ENCODE results near the gene NAT8L.

Gene NAT8L

GRCh38 chr4:2083116-2083825 is 24.1 kb downstream of the NAT8L start:
- H3K4me3 ChIP-seq (ENCODE audit: severe bottlenecking): no peak overlapping the region
- no peaks in the 10 kb centered on the region for H3K4me1 ChIP-seq (ENCODE audit: insufficient read depth, poor library complexity, severe bottlenecking)
- H3K27ac ChIP-seq (ENCODE audit: poor library complexity, severe bottlenecking): no peak overlapping the region
- H3K36me3 ChIP-seq (ENCODE audit: low read depth): no peaks in the 10 kb centered on the region
- ATAC-seq (ENCODE audit: low read depth) (no peak), DNase-seq (ENCODE audit: low spot score) (peak; percentile 21)
- H3K9me3 ChIP-seq (ENCODE audit: severe bottlenecking): no peaks in the 10 kb centered on the region
- no peak for TF ChIP-seq CTCF (IDR thresholded peaks at IDR 0.05; ENCODE audit: poor library complexity, severe bottlenecking)
- H3K27me3 ChIP-seq (ENCODE audit: insufficient read depth, poor library complexity, severe bottlenecking): no peaks in the 10 kb centered on the region

GRCh38 chr4:2083826-2084160 is 24.7 kb downstream of the NAT8L start:
- DNase-seq (ENCODE audit: low spot score): no peak
- TF ChIP-seq CTCF (IDR thresholded peaks at IDR 0.05; ENCODE audit: poor library complexity, severe bottlenecking): no peak

GRCh38 chr4:2084316-2084715 is 25.2 kb downstream of the NAT8L start:
- H3K9me3 ChIP-seq (ENCODE audit: severe bottlenecking): no peaks in the 10 kb centered on the region
- no peaks in the 10 kb centered on the region for H3K36me3 ChIP-seq (ENCODE audit: low read depth)
- H3K4me3 ChIP-seq (ENCODE audit: severe bottlenecking): no peak overlapping the region
- no peaks in the 10 kb centered on the region for H3K27me3 ChIP-seq (ENCODE audit: insufficient read depth, poor library complexity, severe bottlenecking)
- H3K27ac ChIP-seq (ENCODE audit: poor library complexity, severe bottlenecking): no peak overlapping the region
- TF ChIP-seq CTCF (IDR thresholded peaks at IDR 0.05; ENCODE audit: poor library complexity, severe bottlenecking): no peak
- ATAC-seq (ENCODE audit: low read depth) (no peak), DNase-seq (ENCODE audit: low spot score) (peak; percentile 48)
- no peaks in the 10 kb centered on the region for H3K4me1 ChIP-seq (ENCODE audit: insufficient read depth, poor library complexity, severe bottlenecking)

More at GRCh38 chr4:2083826-2084160, 24.7 kb downstream of the NAT8L start:
- Histone ChIP-seq H3K27ac (ENCODE audit: poor library complexity, severe bottlenecking) (no peak overlapping the region), H3K27me3 (ENCODE audit: insufficient read depth, poor library complexity, severe bottlenecking) (no peaks in the 10 kb centered on the region), H3K36me3 (ENCODE audit: low read depth) (no peaks in the 10 kb centered on the region), H3K4me1 (ENCODE audit: insufficient read depth, poor library complexity, severe bottlenecking) (no peaks in the 10 kb centered on the region), H3K9me3 (ENCODE audit: severe bottlenecking) (no peaks in the 10 kb centered on the region), H3K4me3 (ENCODE audit: severe bottlenecking) (no peak overlapping the region)
- ATAC-seq (ENCODE audit: low read depth): no peak

- Histone ChIP-seq H3K4me3 (ENCODE audit: severe bottlenecking) (no peak overlapping the region), H3K27ac (ENCODE audit: poor library complexity, severe bottlenecking) (no peak overlapping the region), H3K9me3 (ENCODE audit: severe bottlenecking) (no peaks in the 10 kb centered on the region), H3K4me1 (ENCODE audit: insufficient read depth, poor library complexity, severe bottlenecking) (no peaks in the 10 kb centered on the region), H3K36me3 (ENCODE audit: low read depth) (no peaks in the 10 kb centered on the region), H3K27me3 (ENCODE audit: insufficient read depth, poor library complexity, severe bottlenecking) (no peaks in the 10 kb centered on the region)
- no peak for TF ChIP-seq CTCF (IDR thresholded peaks at IDR 0.05; ENCODE audit: poor library complexity, severe bottlenecking)
- DNase-seq (ENCODE audit: low spot score) (peak; percentile 26), ATAC-seq (ENCODE audit: low read depth) (peak; percentile 41; the same call in 1 of the 3 replicates)
Measured at GRCh38 chr4:2085496-2085901, 26.4 kb downstream of the NAT8L start.

- no peaks in the 10 kb centered on the region for H3K4me1 ChIP-seq (ENCODE audit: insufficient read depth, poor library complexity, severe bottlenecking)
- no peaks in the 10 kb centered on the region for H3K36me3 ChIP-seq (ENCODE audit: low read depth)
- no peak overlapping the region for H3K4me3 ChIP-seq (ENCODE audit: severe bottlenecking)
- no peak for DNase-seq (ENCODE audit: low spot score)
- TF ChIP-seq CTCF (IDR thresholded peaks at IDR 0.05; ENCODE audit: poor library complexity, severe bottlenecking): no peak
- H3K9me3 ChIP-seq (ENCODE audit: severe bottlenecking): no peaks in the 10 kb centered on the region
- H3K27ac ChIP-seq (ENCODE audit: poor library complexity, severe bottlenecking): no peak overlapping the region
- H3K27me3 ChIP-seq (ENCODE audit: insufficient read depth, poor library complexity, severe bottlenecking): no peaks in the 10 kb centered on the region
- ATAC-seq (ENCODE audit: low read depth): no peak
Measured at GRCh38 chr4:2087170-2087569, 28.0 kb downstream of the NAT8L start.
